Peyer's patch (tissue), 4 donors: Measurements from ENCODE around the gene ITIH5.

Source experiments
- CTCF ChIP-seq, 6 experiments: fragments of 450-650 bp in 4 of 6; fragments of 200-600 bp in 2 of 6; sonication (generic) in 1 of 6; IDR thresholded peaks; one replicate each; pipeline ENCODE4 v1.5.1; 2017 to 2019; ENCODE audit warnings: antibody characterized with exemption in 6 of 6, mild to moderate bottlenecking in 3 of 6, moderate library complexity in 1 of 6
- POLR2A ChIP-seq, 2 donors: fragments of 450-650 bp; IDR thresholded peaks; one replicate each; pipeline ENCODE4 v1.5.1; 2017; ENCODE audit warnings: antibody characterized with exemption in 2 of 2, mild to moderate bottlenecking in 2 of 2, moderate library complexity in 2 of 2

DNA sequence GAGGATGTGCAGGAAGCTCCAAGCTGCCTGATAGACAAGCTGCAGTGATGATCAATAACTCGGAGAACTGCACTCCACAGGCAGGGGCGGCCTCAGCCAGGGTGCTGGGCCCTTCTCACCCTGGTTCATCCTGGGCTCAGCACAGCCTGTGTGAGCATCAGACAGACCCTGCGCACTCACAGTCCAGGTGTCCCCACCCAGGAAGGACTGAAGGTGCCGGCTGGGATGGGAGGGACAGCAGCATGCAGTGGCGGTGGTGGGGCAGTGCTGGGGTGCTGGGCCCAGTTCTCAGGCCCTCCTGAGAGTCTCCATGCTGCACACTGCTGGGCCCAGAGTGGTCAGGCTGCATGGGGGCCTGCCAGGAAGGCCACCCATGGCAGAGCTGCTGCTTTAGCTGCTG, 74.1 kb downstream of the ITIH5 start:
- TF ChIP-seq CTCF (IDR thresholded peaks at IDR 0.05) (no peak), POLR2A (IDR thresholded peaks at IDR 0.05) (no peak)
